A549 (cell line): Measurements from ENCODE around the gene STX1B. TPM values are rescaled to one million over a fixed set of nuclear protein-coding genes. Genes with fewer than 3 reads are reported as not detected.

Experiments
- ATAC-seq, 2 experiments: fragments of 200-7000 bp in 1 of 2; fragments of >200 bp in 1 of 2; cut with Nextera tagmentation in 1 of 2; cut with Tn5 transposase in 1 of 2; 3 replicates each; pipeline versions ENCODE4 v1.8.0 to v1.9.1; 2018 to 2020; ENCODE audit warnings: mild to moderate bottlenecking in 1 of 2, moderate library complexity in 1 of 2
- CTCF ChIA-PET: fragments of 300-600 bp; sonication (Branson Sonifier 250); formaldehyde crosslinking; extraction: SDS; loops from one replicate; lab custom pipeline; 2021; ENCODE audit warnings: antibody characterized with exemption, inconsistent platforms; lab: Yijun Ruan, JAX
- POLR2A ChIA-PET: fragments of 350-600 bp; formaldehyde crosslinking; extraction: SDS; loops from one replicate; lab custom pipeline; 2021; ENCODE audit warnings: antibody characterized with exemption, inconsistent platforms; lab: Yijun Ruan, JAX
- DNase-seq, 2 experiments: peaks; one replicate each; pipeline versions ENCODE4 v3.0.0 to v3.0.0-alpha.2; 2011 to 2016; ENCODE audit warnings: low read depth in 1 of 2, low spot score in 1 of 2
- FAIRE-seq: peaks from 2 replicates; lab custom pipeline; 2011; peaks lifted over from hg19 to GRCh38; lab: Jason Lieb, UNC
- H3K27ac ChIP-seq, 2 experiments: fragments of >200 bp; sonication (Bioruptor Twin); formaldehyde crosslinking; 3 replicates each; pipeline ENCODE4 v1.5.1; 2016 to 2017
- H3K4me1 ChIP-seq: fragments of >200 bp; sonication (Bioruptor Twin); formaldehyde crosslinking; 3 replicates; pipeline ENCODE4 v1.6.1; 2016
- H3K4me2 ChIP-seq: fragments of >200 bp; sonication (Bioruptor Twin); formaldehyde crosslinking; 3 replicates; pipeline ENCODE4 v1.6.1; 2016
- H3K4me3 ChIP-seq: fragments of >200 bp; sonication (Bioruptor Twin); formaldehyde crosslinking; 3 replicates; pipeline ENCODE4 v1.5.1; 2016
- H3K9me3 ChIP-seq: fragments of >200 bp; sonication (Bioruptor Twin); formaldehyde crosslinking; 3 replicates; pipeline ENCODE4 v1.6.1; 2016
- EHMT2 ChIP-seq: fragments of 200-600 bp; sonication (generic); IDR thresholded peaks from 2 replicates; pipeline ENCODE4 v1.6.1; 2016; ENCODE audit warnings: antibody characterized with exemption, low read depth, mild to moderate bottlenecking, moderate library complexity
- EP300 ChIP-seq, 2 experiments: fragments of >200 bp; sonication (Bioruptor Twin); formaldehyde crosslinking; IDR thresholded peaks; 2 replicates in 1 of 2; 3 replicates in 1 of 2; pipeline ENCODE4 v1.6.1; 2016 to 2017
- FOSL2 ChIP-seq, 2 experiments: fragments of 450-650 bp in 1 of 2; fragments of >200 bp in 1 of 2; sonication (Bioruptor Twin) in 1 of 2; formaldehyde crosslinking; IDR thresholded peaks; 2 replicates each; pipeline versions ENCODE4 v1.5.0 to v1.6.1; 2016 to 2020; ENCODE audit warnings: mild to moderate bottlenecking in 1 of 2, moderate library complexity in 1 of 2
- FOXS1 ChIP-seq: fragments of 250-450 bp; sonication (Bioruptor Pico); IDR thresholded peaks from 2 replicates; pipeline ENCODE4 v1.5.0; 2020; ENCODE audit warnings: mild to moderate bottlenecking, moderate library complexity
- HOXA7 ChIP-seq: fragments of 250-450 bp; sonication (Bioruptor Pico); IDR thresholded peaks from 2 replicates; pipeline ENCODE4 v1.5.0; 2020; ENCODE audit warnings: mild to moderate bottlenecking, moderate library complexity
- MYC ChIP-seq: IDR thresholded peaks from 2 replicates; pipeline ENCODE4 v1.6.1; 2012; ENCODE audit warnings: mild to moderate bottlenecking, inconsistent platforms, low read length, improper control_type of control experiment, borderline replicate concordance
- NFE2L2 ChIP-seq: fragments of 150-350 bp; conservative IDR thresholded peaks from 2 replicates; pipeline ENCODE4 v1.6.1; 2014; ENCODE audit warnings: low read length
- POLR2A ChIP-seq: IDR thresholded peaks from 2 replicates; pipeline ENCODE4 v1.6.1; 2012; ENCODE audit warnings: mild to moderate bottlenecking, low read length
- REST ChIP-seq: fragments of 200-600 bp; sonication (generic); IDR thresholded peaks from 2 replicates; pipeline ENCODE4 v1.6.1; 2016; ENCODE audit warnings: antibody characterized with exemption, mild to moderate bottlenecking, moderate library complexity
- TP53 ChIP-seq: fragments of 250-450 bp; sonication (Bioruptor Pico); IDR thresholded peaks from 2 replicates; pipeline ENCODE4 v1.5.0; 2021; ENCODE audit warnings: mild to moderate bottlenecking, moderate library complexity
- ZFP36 ChIP-seq: fragments of 450-650 bp; IDR thresholded peaks from 2 replicates; pipeline ENCODE4 v1.6.1; 2014; ENCODE audit warnings: borderline replicate concordance; ENCODE audit not compliant: partially characterized antibody
- ZSCAN20 ChIP-seq: fragments of 250-450 bp; sonication (Bioruptor Pico); IDR thresholded peaks from 2 replicates; pipeline ENCODE4 v1.8.0; 2022; ENCODE audit warnings: mild to moderate bottlenecking, moderate library complexity
- WGBS: methylation state at CpG from one replicate; pipeline ENCODE4 v1.1.6; 2017; ENCODE audit errors: missing lambda C conversion rate; 5-methylcytosine and 5-hydroxymethylcytosine counted together
- polyA plus RNA-seq, 4 experiments: library from polyadenylated mRNA; depleted of rRNA in 3 of 4; stranded (reverse); fragments of >200 nt; fragmentation: RNase III in 1 of 4; extraction: RNeasy Plus Mini Kit Qiagen cat#74134 plus additional on column Dnase treatment in 1 of 4; gene quantifications; 2 replicates in 3 of 4; 3 replicates in 1 of 4; pipeline ENCODE4 v1.2.3, GENCODE V29; 2011 to 2017
- TF ChIP-seq, protein P1 (sequence below): fragments of 250-450 bp; sonication (Bioruptor Pico); IDR thresholded peaks from 2 replicates; pipeline ENCODE4 v1.5.0; 2021; ENCODE audit warnings: mild to moderate bottlenecking, moderate library complexity, borderline replicate concordance
- TF ChIP-seq, protein P2 (sequence below): IDR thresholded peaks from 2 replicates; pipeline ENCODE4 v1.6.1; 2012
- TF ChIP-seq, protein P3 (sequence below): fragments of 150-350 bp; IDR thresholded peaks from 2 replicates; pipeline ENCODE4 v1.6.1; 2014; ENCODE audit warnings: low read depth, mild to moderate bottlenecking, low read length
- TF ChIP-seq, protein P4 (sequence below): IDR thresholded peaks from 2 replicates; pipeline ENCODE4 v1.6.1; 2012; ENCODE audit warnings: low read depth, borderline replicate concordance

Gene STX1B
- polyA plus RNA-seq, 2 of the 4 experiments (the other 2 are of a cell fraction), result 2.4 to 2.6 TPM

DNA sequence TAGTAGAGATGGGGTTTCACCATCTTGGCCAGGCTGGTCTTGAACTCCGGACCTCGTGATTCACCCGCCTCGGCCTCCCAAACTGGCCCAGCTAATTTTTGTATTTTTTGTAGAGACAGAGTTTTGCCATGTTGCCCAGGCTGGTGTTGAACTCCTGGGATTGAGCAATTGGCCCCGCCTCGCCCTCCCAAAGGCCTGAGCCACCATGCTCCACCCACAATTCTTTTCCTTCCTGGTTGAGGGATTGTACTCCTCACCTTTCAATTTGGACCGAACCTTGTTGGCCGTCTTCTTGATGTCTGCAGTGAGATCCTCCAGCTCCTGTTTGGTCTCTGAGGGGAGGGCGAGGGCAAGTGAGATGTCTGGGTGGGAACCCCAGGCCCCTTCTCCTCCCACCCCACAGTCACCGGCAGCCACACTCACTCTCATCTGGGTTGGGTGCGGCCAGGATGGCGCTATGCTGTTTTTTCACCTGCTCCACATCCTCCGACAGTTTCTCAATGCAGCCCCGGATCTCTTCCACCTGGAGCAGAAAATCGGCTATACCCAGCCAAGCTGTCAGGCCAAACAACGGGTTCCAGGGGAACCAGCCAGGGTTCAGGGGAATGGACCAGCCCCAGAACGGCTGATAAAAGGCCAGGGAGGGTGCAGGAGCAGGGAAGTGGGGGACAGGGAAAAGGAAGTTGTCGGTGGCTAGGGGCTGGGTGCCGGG, 9.6 kb downstream of the STX1B start (continued):
- TF ChIP-seq FOXS1 (no peak), ZSCAN20 (CRISPR knock-in tag) (no peak)

DNA sequence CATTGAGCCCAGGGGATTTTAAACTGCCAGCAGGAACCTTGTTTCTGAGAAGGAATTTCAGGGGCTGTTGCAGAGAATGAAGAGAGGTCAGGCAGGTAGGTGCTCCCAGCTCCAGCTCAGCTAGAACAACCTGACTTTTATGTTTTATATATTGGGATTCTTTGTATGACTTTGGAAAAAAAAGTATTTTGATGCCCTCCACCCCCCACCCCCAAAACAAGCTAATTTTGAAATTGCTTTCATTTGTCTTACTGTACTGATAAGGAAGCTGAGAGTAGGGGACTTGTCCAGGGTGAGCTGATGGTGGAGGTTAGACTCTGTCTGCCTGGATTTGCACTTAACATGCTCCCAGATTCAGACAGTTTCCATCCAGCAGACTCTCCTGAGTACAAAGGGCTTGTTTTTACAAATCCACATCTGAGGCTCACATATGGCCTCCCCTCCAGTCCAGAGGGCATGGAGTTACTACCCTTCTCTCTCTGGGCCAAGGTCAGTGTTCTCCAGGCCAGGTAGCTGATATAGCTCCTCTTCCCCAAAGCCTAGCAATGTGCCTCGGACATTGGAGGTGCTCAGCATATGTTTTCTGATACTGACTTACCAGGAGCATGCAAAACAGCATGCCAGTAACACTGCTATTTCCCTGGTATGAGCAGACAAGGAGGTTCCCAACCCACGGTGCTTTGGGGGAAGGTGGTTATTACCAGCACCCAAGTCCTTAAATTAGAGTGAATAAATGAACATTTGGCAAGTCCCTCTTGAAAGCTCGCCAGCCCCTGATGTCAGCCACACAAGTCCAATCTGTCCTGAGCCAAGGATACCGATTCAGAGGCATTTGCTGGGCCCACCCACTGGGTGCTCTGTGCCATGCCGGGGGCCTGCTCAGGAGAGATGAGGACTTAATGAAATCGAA, 11.3 kb downstream of the STX1B start:
- H3K4me1 ChIP-seq, result peaks cover 44% of the 10 kb centered on the region
- FAIRE-seq, result no peak
- ChIA-PET CTCF (interaction anchor here (0.6 to 3.6 kb wide), 7 partner anchors 14 to 143 kb away, joined by 3 to 25 read pairs (median 3); partner anchors contain the start of gene HSD3B7), POLR2A (interaction anchor here (0.6 to 1.5 kb wide), 6 partner anchors 14 to 143 kb away, joined by 3 to 8 read pairs (median 4); partner anchors contain the start of genes HSD3B7, STX4, ZNF646 and ZNF668)
- WGBS, result 76% methylated on average over 6 of the region's 6 CpGs
- no peak overlapping the region for H3K4me3 ChIP-seq
- DNase-seq, result no peak
- ATAC-seq, result no peak
- peak overlapping the region; percentile 97 to 100 for H3K27ac ChIP-seq
- peak overlapping the region; percentile 92 for H3K4me2 ChIP-seq
- H3K9me3 ChIP-seq, result no peaks in the 10 kb centered on the region
- TF ChIP-seq POLR2A (no peak), ZFP36 (no peak), TP53 (CRISPR knock-in tag) (no peak), EP300 (IDR thresholded peaks at IDR 0.05) (no peak), FOSL2 (IDR thresholded peaks at IDR 0.05) (no peak), FOSL2 (CRISPR knock-in tag; IDR thresholded peaks at IDR 0.05) (no peak), HOXA7 (CRISPR knock-in tag) (no peak)
- TF ChIP-seq, protein P1, sequence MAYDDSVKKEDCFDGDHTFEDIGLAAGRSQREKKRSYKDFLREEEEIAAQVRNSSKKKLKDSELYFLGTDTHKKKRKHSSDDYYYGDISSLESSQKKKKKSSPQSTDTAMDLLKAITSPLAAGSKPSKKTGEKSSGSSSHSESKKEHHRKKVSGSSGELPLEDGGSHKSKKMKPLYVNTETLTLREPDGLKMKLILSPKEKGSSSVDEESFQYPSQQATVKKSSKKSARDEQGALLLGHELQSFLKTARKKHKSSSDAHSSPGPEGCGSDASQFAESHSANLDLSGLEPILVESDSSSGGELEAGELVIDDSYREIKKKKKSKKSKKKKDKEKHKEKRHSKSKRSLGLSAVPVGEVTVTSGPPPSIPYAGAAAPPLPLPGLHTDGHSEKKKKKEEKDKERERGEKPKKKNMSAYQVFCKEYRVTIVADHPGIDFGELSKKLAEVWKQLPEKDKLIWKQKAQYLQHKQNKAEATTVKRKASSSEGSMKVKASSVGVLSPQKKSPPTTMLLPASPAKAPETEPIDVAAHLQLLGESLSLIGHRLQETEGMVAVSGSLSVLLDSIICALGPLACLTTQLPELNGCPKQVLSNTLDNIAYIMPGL, result no peak

GRCh38 chr16:30997725-30998711, 12.4 kb downstream of the STX1B start:
- FAIRE-seq (no peak), DNase-seq (peak; percentile 74 to 89)

More at GRCh38 chr16:30997725-30998711, 12.4 kb downstream of the STX1B start:
- peak overlapping the region; percentile 97 to 100 for H3K27ac ChIP-seq
- ATAC-seq, result peak; percentile 62 to 68
- H3K4me1 ChIP-seq, result peaks cover 44% of the 10 kb centered on the region
- peak overlapping the region; percentile 92 for H3K4me2 ChIP-seq
- peak overlapping the region; percentile 61 for H3K4me3 ChIP-seq
- 6% methylated on average over 21 of the region's 21 CpGs for WGBS
- TF ChIP-seq, protein P2, sequence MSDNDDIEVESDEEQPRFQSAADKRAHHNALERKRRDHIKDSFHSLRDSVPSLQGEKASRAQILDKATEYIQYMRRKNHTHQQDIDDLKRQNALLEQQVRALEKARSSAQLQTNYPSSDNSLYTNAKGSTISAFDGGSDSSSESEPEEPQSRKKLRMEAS, result peak; percentile 10; the same call in 1 of the 2 replicates
- TF ChIP-seq REST, result no peak
- TF ChIP-seq, protein P3, sequence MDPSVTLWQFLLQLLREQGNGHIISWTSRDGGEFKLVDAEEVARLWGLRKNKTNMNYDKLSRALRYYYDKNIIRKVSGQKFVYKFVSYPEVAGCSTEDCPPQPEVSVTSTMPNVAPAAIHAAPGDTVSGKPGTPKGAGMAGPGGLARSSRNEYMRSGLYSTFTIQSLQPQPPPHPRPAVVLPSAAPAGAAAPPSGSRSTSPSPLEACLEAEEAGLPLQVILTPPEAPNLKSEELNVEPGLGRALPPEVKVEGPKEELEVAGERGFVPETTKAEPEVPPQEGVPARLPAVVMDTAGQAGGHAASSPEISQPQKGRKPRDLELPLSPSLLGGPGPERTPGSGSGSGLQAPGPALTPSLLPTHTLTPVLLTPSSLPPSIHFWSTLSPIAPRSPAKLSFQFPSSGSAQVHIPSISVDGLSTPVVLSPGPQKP, result no peak
- 0 out of 2 replicates have a peak, but pooled peaks have one; percentile 3 for TF ChIP-seq NFE2L2
- TF ChIP-seq EHMT2, result no peak
- TF ChIP-seq FOSL2 (IDR thresholded peaks at IDR 0.05), result 0 out of 2 replicates have a peak, but pooled peaks have one; percentile 20
- peak; percentile 82 for TF ChIP-seq FOSL2 (CRISPR knock-in tag; IDR thresholded peaks at IDR 0.05)
- 0 out of 2 replicates have a peak, but pooled peaks have one; percentile 31 for TF ChIP-seq HOXA7 (CRISPR knock-in tag)
- TF ChIP-seq, protein P4, sequence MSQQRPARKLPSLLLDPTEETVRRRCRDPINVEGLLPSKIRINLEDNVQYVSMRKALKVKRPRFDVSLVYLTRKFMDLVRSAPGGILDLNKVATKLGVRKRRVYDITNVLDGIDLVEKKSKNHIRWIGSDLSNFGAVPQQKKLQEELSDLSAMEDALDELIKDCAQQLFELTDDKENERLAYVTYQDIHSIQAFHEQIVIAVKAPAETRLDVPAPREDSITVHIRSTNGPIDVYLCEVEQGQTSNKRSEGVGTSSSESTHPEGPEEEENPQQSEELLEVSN, result 0 out of 2 replicates have a peak, but pooled peaks have one; percentile 20
- peak; percentile 8; the same call in 1 of the 2 replicates for TF ChIP-seq MYC
- ChIA-PET CTCF (interaction anchor here (0.6 to 3.6 kb wide), 9 partner anchors 11 to 153 kb away, joined by 3 to 25 read pairs (median 3); partner anchors contain the start of gene HSD3B7), POLR2A (interaction anchor here (0.7 to 1.9 kb wide), 17 partner anchors 11 to 461 kb away, joined by 3 to 14 read pairs (median 6); partner anchors contain the start of genes ARMC5, FUS, HSD3B7 and KAT8)
- H3K9me3 ChIP-seq, result no peaks in the 10 kb centered on the region
